Effector CD4-positive, alpha-beta T cell (primary cell): ENCODE measurements around the gene NRBF2.
"Not testable (repeated sequence)": the region's sequence is repeated elsewhere in the genome, so short reads cannot be mapped to it uniquely, and the experiment has no call there.

Experiments
- DNase-seq: peaks from one replicate; pipeline ENCODE4 v3.0.0-alpha.2; 2020
- total RNA-seq: gene quantifications from one replicate; lab custom pipeline; 2026; lab: John Stamatoyannopoulos, UW

NRBF2 gene
- 28.0 reads per million, percentile 54 among the genes with 10 or more reads in this experiment for total RNA-seq

DNA sequence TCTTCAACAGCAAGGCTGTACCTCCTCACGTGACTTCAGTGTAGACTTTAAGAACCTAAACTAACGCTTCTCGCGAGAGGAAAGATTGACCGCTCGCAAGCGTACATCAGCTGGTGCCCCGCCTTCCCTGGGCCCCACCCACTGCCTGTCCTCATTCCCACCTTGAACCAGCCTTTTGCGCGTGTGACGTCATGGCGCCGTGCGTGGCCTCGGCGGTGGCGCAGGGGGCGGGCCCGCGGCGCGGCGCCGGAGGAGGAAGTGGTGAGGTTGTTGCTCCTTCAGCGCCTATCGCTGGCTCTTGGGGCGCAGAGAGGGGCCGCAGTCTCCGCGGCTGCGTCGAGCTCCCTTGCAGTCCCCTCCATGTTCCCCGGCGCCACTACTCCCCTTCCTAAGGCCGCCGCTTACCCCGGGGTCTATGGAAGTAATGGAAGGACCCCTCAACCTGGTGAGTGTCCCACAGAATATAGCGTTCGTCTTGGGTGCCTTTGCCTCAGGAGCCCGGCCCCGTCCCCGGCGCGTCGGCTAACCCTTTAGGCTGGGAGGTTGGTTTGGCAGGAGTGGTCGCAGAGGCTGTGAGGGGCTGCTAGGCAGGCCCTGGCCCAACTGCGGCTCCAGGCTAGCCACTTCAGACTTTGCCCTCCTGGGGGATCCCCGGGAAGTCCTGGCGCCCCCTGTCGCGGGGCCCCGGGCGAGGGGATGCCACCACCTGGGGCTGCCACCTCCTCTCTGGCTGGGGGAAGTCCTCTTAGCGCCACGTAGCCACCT is at the start of gene NRBF2:
TSS of gene NRBF2 (plus strand) at position 273 of the 765 bp plus-strand sequence. CDS start at position 416, 143 bp downstream.
- peak; percentile 93 for DNase-seq

DNA sequence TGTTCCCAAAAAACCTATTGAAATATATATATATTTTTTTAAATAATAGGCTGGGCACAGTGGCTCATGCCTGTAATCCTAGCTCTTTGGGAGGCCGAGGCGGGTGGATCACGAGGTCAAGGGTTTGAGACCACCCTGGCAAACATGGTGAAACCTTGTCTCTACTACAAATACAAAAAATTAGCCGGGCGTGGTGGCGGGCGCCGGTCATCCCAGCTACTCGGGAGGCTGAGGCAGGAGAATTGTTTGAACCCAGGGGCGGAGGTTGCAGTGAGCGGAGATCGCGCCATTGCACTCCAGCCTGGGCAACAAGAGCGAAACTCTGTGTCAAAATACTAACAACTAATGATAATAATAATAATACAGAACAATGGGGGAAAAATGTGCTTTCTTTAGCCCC is 49.7 kb upstream of the NRBF2 start:
- not testable (repeated sequence) for DNase-seq

DNA sequence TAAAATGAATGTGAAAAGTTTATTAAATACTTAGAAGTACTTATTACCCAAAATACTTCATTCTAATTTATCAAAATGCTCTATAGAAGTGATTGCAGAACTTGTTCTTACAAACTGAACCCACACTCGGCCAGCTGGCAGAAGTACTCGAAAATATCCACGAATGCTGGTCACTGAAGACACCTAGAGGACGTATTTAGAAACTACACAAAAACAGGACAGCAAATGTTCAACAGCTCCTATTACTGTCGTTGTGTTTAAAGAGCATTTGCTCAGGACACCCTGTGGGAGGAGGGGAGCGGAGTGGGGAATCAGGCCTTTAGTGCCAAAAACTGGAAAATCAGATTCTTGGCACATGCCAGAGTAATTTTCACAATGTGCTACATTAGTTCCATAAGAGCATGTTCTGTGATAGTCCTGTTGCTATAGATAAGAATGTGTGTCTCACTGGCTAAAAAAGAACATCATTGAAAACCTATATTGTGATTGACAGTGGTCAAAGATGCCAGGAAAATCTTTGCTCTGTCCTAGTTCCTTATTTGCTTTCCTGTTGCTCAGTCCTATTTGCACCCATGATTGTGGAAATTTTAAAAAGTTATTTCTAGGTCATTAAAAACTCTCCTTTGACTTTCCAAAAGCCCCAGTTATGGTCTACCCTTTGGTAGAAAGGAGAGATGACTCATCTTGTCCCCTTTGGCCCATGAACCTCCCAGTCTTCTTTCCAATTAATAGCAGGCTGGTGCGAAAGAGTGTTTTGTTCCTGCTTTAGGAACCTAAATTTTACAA is 49.0 kb upstream of the NRBF2 start:
- DNase-seq = peak; percentile 16

DNA sequence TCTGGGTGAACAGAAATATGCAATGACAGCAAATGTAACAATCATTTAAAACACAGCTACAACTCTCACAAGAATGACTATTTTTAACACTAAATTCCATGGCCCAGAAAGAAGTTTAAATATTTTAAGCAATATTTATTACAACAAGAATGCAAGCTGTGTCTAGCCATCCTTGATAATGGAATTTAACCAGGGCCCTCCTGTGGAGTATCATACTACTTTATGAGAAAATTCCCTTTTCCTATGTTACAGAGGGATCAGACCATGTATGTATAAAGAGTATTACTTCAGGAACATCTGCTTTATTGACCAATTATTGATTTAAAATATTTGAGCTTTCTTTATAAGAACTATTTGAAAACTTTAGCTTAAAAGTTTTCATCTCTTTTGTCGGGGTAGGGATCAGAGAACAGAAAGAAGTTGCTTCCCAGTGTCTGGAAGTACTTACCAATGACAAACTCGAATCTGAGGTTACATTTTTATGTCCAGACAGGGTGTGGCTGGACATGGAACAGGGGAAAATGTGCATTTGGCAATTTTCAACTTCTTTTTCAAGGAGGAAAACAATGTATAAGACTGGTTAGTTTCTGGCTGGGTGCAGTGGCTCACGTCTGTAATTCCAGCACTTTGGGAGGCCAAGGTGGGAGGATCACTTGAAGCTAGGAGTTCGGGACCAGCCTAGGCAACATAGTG is 48.3 kb upstream of the NRBF2 start:
- DNase-seq = no peak

DNA sequence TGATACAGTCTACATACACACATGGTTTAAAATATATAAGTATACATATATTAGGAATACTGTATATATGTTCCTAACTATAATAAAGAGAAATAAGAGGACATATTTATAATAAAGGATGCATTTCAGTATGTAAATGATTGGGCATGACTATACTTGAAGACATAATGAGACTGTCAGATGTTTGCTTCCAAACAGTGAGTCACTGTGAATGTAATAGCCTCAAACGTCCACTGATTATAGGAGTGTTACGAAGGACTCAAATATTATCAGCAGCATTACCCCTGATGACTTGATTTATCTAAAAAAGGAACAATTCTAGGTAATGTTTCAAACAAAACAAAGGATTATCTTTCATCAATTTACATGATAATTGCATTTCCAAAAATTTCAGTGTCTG is 39.9 kb upstream of the NRBF2 start:
- DNase-seq = no peak

DNA sequence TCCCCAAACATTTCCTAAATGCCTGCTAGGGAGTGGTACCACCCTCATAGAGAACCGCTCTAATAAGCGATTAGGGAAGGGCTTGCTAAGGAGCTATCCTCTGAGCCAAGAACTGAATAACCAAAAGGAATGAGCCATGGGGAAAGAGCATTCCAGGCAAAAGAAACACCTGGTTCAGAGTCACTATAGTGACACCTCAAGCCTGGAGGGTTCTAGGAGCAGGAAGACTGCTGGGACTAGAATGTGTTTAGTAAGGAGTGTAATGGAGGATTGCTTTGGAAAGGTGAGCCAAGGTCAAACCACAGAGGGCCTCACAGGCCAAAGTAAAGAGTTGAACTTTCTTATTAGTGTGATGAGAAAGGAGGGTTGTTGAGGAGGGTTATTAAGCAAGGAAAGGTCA is 38.7 kb upstream of the NRBF2 start:
- no peak for DNase-seq

DNA sequence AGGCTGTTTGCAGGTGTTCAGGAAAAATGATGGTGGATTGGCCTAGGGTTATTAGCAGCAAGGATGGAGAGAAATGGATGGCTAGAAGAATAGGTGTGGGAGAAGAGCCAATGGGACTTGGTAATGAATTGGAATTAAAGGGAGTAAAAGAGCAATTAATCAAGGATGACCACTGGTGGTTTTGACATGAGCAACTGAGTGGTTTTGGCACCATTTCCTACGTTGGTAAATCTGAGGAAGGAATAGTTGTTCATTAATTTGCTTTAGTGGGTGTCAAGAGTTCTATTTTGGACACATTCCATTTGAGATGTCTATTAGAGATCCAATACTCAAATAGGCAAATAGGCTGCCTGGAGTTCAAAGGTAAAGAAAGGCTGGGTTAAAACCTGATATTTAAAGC is 38.2 kb upstream of the NRBF2 start:
- no peak for DNase-seq

DNA sequence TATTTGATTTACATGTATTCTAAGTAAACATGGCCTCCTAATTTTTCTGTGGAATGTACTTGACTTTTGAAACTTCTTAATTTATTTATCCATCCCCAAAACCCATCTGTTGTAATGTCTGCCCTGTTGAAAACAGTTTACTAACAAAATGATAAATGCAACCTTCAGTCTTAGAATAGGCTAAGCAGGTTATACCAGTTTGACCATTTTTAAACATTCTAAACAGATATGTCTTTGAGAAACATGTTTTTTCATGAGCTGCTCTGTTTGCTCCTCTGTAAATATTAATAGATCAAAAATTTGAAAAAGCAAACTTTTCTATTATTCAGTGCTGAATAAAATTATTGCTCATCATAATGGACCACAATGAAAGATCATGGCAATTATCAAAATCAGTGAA is 33.4 kb upstream of the NRBF2 start:
- no peak for DNase-seq

DNA sequence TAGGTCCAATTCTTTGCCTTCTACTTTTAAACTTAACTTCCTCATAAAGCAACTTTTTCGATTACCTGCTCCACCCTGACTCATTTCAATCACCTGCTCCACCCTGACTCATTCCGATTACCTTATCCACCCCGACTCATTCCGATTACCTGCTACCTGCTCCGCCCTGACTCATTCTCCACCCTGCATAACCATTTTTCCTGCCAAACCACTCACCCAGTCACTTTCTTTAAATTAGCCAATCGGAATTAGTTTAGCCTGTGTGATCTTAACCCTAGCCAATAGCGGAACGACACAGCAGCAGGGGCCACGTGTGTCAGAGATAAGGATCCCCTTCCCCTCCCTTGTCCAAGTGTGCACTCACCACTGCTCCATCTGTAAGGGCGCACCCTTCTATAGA is 32.0 kb upstream of the NRBF2 start:
- DNase-seq = not testable (repeated sequence)

DNA sequence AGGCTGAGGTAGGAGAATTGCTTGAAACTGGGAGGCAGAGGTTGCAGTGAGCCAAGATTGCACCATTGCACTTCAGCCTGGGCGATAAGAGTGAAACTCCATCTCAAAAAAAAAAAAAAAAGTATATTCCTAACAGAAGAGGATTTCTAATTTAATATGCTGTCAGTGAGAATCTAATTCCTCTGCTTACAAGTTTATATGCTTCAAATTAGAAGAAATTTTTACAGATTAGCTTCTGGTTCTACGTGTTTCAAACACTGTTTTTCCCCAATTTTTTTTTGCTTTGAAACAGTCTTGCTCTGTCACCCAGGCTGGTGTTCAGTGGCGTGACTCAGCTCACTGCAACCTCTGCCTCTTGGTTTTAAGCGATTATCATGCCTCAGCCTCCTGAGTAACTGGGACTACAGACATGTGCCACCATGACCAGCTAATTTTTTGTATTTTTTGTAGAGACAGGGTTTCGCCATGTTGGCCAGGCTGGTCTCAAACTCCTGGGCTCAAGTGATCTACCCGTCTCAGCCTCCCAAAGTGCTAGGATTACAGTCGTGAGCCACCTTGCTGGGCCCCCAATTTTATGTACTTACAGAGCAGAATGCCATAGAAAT is 30.7 kb upstream of the NRBF2 start:
- DNase-seq = not testable (repeated sequence)

DNA sequence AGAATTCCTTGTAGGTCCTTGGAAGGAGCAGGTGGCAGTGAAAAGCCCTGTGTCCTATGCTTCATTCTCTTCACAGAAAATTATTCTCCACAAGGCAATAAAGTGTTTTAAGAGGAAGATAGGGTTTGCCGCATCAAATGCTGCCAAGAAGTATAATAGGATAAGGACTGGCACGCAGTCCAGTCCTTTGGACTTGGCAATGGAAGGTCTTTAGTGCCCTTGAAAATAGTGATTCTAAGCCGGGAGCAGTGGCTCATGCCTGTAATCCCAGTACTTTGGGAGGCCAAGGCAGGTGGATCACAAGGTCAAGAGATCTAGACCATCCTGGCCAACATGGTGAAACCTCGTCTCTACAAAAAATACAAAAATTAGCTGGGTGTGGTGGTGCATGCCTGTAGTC is 29.9 kb upstream of the NRBF2 start:
- not testable (repeated sequence) for DNase-seq

DNA sequence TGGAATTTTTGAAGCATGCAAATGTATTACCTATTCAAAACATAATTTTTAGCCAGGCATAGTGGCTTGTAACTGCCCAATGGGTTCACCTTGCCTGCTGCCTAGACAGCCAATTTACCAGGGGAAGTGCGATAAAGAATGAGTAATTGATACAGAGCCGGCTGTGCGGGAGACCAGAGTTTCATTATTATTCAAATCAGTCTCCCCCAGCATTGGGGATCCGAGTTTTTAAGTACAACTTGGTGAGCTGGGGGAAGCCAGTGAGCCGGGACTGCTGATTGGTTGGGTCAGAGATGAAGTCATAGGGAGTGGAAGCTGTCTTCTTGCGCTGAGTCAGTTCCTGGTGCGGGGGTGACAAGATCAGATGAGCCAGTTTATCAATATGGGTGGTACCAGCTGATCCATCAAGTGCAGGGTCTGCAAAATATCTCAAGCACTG is 29.1 kb upstream of the NRBF2 start:
- DNase-seq = no peak

DNA sequence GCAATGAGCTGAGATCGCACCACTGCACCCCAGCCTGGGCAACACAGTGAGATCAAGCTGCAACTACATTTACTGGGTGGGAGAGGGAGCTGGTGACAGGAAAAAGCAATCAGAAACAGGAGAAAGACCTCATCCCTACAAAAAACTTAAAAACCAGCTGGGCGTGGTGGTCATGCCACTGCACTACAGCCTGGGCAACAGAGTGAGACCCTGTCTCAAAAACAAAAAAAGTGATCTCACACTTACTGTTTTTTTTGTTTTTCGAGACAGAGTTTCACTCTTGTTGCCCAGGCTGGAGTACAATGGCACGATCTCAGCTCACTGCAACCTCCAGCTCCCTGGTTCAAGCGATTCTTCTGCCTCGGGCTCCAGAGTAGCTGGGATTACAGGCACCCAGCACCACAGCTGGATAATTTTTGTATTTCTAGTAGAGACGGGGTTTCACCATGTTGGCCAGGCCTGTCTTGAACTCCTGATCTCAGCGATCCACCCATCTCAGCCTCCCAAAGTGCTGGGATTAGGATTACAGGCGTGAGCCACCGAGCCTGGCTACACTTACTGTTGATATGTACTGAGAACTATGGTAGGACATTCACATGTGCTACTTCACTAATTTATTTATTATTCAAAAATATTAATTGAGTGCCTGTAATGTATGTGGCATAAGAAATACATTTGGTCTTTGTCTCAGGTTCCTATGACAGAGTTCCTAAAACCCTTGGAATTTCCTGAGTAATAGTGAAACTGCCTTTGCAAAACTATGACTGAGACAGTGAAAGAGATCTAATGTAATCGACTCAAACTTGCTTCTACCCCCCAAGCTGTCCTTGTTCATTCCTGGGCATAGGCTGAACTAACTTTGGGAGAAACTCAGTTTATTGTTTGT is 27.7 kb upstream of the NRBF2 start:
- DNase-seq = no peak

DNA sequence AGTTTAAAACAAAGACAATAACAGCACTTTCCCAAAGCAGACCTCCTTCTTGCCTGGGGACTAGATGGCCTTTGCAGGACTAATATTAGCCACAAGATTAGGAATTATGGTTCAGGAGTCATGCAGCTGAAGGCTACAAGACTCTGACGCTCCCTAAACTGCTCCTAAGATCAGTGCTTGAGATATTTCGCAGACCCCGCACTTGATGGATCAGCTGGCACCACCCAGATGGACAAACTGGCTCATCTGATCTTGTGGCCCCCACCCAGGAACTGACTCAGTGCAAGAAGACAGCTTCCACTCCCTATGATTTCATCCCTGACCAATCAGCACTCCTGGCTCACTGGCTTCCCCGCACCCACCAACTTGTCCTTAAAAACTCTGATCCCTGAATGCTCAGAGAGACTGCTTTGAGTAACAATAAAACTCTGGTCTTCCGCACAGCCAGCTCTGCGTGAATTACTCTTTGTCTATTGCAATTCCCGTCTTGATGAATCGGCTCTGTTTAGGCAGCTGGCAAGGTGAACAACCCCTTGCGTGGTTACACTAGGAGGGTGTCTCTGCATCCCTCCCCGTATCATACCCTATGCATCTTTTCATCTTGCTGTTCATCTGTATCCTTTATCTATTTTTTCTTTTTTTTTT is 26.9 kb upstream of the NRBF2 start:
- DNase-seq = no peak

DNA sequence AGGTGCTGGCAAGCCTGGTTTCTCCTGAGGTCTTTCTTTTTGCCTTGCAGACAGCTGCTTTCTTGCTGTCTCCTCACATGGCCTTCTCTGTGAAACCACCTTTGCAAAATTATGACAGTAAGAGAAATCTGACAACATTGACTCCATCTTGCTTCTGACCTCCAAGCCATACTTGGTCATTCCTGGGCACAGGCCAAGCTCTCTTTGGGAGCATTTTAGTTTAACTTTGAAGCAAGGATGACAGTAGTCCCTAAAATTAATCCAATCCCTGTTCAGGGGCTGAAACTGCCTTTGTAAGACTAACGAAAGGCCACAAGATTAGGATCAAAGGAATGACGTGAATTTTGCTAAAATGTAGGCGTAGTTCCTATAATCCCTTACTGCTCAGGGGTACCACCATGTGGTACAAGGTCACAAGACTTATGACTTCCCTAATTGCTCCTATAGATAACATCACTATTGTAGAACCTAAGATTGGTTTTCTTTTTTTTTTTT is 25.1 kb upstream of the NRBF2 start:
- no peak for DNase-seq

DNA sequence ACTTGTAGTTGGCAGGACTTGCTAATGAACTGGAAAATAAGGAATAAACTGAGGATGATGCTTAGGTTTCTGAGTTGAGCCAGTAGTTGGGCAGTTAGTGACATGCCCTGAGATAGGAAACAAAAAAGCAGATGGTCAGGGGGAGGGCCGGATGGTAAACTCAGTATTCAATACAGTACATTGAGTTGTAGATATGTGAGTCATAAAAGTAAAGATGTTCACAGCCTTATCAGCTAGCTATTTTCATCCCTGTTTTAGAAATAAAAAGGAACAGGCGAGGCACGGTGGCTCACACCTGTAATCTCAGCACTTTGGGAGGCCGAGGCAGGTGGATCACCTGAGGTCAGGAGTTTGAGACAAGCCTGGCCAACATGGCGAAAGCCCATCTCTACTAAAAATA is 22.2 kb upstream of the NRBF2 start:
- DNase-seq = no peak

DNA sequence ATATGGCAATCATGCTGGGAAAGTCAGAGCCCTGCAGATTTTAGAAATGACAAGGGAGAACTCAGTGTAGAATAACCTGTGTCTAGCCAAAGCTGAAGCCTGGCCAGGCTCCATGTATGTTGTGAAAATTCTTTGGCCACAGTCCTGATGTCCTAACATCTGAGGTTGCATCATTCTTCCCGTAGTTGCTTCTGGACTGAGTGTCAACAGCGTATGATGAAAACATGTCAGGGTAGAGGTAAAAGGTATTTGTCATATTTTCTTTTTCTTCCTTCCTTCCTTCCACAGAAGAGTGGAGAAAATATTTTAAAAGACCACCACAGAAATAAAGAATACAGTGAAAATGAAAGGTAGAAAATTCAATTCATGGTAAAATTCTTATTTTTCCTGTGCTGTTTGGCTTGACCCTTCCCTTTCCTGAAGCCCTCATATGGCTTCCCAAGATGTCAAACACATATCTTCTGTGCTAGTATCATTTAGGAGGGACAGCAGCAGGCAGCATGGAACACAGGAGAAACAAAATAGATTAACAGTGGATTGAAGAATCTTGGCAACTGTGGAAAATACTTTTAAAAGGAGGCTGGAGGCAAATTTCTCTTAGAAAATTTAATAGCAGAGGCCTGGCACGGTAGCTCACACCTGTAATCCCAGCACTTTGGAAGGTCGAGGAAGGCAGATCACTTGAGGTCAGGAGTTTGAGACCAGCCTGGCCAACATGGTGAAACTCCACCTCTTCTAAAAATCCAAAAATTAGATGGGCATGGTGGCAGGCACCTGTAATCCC is 18.9 kb upstream of the NRBF2 start:
- DNase-seq = no peak

DNA sequence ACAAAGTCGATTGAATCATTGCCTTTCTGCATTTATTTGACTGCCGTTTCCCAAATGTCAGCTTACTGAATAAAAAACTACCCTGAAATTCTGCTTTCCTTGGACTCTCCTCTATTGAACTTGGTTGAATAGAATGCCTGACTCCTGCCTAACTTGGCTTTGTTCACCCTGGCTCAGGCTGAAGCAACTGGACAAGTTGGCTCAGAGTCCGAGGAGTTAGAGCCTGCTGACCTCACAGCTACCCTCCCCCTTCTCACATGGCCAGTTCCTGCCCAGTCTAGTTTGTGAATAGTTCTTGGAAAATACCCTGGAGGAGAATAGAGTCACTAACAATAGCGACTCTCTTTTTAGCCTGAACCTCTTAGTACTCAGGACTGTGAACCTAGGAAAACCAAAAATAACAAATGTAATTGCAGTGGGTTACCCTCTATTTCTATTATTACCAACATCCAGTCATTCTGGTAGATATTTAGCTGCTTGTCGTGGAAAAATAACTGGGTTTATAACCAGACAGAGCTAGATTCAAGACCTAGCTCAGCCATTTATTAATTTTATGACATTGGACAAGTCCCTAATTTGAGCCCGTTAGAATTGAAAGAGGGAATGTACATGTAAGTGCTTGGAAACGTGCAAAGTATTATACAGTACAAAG is 17.3 kb upstream of the NRBF2 start:
- DNase-seq = no peak

DNA sequence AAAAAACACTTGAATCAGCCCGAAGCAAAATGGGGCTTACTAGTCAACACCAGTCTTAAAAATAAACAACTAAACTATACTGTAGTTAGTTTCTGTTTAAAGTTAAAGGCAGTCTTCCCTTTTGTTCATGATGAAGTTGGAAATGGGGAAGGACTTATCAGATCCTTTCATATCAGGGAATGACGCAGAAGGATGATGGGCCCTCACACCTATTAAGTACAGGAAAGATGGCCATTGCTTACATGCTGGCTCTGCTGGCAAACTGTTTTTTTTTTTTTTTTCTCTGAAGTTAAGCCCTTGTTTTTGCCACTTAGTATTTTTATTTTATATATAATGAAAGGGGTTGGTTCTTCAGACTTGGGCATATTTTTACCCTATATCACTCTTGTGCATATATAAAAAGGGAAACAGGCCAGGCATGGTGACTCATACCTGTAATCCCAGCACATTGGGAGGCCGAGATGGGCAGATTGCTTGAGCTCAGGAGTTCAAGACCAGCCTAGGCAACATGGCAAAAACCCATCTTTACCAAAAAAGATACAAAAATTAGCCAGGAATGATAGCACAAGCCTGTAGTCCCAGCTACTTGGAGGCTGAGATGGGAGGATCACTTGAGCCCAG is 16.6 kb upstream of the NRBF2 start:
- DNase-seq = no peak
